Measurements from ENCODE around the gene MUC4.

DNA sequence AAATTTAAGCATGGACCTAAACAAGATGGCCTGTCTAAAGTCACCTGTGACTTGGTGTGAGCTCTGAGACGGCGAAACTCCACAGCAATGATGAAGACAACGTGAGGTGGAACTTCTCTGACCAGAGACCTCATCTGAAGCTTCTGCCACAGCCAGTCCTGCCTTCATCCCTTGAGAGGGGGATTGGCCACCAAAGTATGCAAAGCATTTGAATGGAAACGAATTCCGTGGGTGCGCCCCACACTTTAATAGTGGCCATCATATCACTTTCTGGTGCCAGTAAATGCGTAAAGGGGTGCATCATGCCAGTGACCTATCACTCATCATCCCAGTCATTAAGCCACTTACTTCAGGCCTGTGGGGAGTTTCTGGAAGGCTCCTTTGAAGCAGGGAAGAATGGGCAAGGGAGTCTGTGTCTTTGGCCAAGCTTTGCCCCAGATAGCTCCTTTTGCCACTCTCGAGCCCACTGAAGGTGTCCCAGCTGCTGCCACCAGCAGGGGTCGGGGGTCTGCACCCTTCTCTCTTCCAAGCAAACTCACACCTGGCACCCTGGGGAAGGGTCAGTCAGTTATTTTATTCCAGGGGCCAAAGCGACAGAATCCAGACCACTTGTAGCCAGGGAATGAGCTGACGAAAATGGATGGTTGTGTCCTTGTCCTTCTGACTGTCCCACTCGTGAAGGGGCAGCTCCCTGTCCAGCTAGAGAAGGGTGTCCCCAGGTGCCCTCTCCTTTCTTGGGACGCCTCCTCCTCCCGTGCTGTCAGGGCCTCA, 73.3 kb downstream of the MUC4 start:
- no peak for TF ChIP-seq POLR2A (IDR thresholded peaks at IDR 0.05)
- TF ChIP-seq, protein P1, sequence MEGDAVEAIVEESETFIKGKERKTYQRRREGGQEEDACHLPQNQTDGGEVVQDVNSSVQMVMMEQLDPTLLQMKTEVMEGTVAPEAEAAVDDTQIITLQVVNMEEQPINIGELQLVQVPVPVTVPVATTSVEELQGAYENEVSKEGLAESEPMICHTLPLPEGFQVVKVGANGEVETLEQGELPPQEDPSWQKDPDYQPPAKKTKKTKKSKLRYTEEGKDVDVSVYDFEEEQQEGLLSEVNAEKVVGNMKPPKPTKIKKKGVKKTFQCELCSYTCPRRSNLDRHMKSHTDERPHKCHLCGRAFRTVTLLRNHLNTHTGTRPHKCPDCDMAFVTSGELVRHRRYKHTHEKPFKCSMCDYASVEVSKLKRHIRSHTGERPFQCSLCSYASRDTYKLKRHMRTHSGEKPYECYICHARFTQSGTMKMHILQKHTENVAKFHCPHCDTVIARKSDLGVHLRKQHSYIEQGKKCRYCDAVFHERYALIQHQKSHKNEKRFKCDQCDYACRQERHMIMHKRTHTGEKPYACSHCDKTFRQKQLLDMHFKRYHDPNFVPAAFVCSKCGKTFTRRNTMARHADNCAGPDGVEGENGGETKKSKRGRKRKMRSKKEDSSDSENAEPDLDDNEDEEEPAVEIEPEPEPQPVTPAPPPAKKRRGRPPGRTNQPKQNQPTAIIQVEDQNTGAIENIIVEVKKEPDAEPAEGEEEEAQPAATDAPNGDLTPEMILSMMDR (IDR thresholded peaks at IDR 0.05) = no peak
- TF ChIP-seq POLR2AphosphoS5 (IDR thresholded peaks at IDR 0.05) = no peak

All from prostate gland (tissue), 2 donors.